SK-N-SH (cell line): ENCODE measurements around the gene RRP1B. TPM values are rescaled to one million over a fixed set of nuclear protein-coding genes. Genes with fewer than 3 reads are reported as not detected.

Experiments
- CTCF ChIA-PET: fragments of 300-600, 350-600 bp; formaldehyde crosslinking; extraction: SDS; loops from one replicate; lab custom pipeline; 2021; lab: Yijun Ruan, JAX
- POLR2A ChIA-PET: fragments of 350-600 bp; sonication (Branson Sonifier 250); formaldehyde crosslinking; extraction: SDS; loops from one replicate; lab custom pipeline; 2020; ENCODE audit warnings: antibody characterized with exemption, inconsistent platforms; lab: Yijun Ruan, JAX
- DNase-seq: peaks from one replicate; pipeline ENCODE4 v3.0.0; 2012
- H2AFZ ChIP-seq: fragments of 200-600 bp; sonication (generic); 2 replicates; pipeline ENCODE4 v1.8.1; 2016; ENCODE audit warnings: antibody characterized with exemption, mild to moderate bottlenecking, low read depth
- H3F3A ChIP-seq: fragments of 200-600 bp; sonication (generic); replicated peaks from 2 replicates; pipeline ENCODE3; 2016; ENCODE audit warnings: antibody characterized with exemption, mild to moderate bottlenecking; ENCODE audit not compliant: insufficient read depth
- H3K27ac ChIP-seq, 2 experiments: fragments of 200-500 bp in 1 of 2; fragments of 200-600 bp in 1 of 2; sonication (Bioruptor generic) in 1 of 2; sonication (generic), shearing (Covaris generic) in 1 of 2; 2 replicates each; pipeline versions ENCODE4 v1.5.1 to v1.6.1; 2014 to 2016; ENCODE audit warnings: low read depth in 2 of 2, inconsistent platforms in 1 of 2, low read length in 1 of 2, mild to moderate bottlenecking in 1 of 2, mixed read lengths in 1 of 2
- H3K27me3 ChIP-seq: fragments of 200-600 bp; sonication (generic), shearing (Covaris generic); 2 replicates; pipeline ENCODE4 v1.6.1; 2016; ENCODE audit warnings: mixed run types; ENCODE audit not compliant: insufficient read depth
- H3K36me3 ChIP-seq, 2 experiments: fragments of 200-500 bp in 1 of 2; fragments of 200-600 bp in 1 of 2; sonication (Bioruptor generic) in 1 of 2; sonication (generic) in 1 of 2; replicated peaks in 1 of 2; 2 replicates each; pipeline versions ENCODE3 to v1.5.1; 2014 to 2016; ENCODE audit warnings: low read length in 1 of 2, mild to moderate bottlenecking in 1 of 2; ENCODE audit not compliant: insufficient read depth in 2 of 2, control insufficient read depth in 1 of 2
- H3K4me1 ChIP-seq, 2 experiments: fragments of 200-500 bp in 1 of 2; fragments of 200-600 bp in 1 of 2; sonication (Bioruptor generic) in 1 of 2; sonication (generic), shearing (Covaris generic) in 1 of 2; 2 replicates each; pipeline versions ENCODE4 v1.5.1 to v1.6.1; 2014 to 2016; ENCODE audit warnings: low read depth in 1 of 2, low read length in 1 of 2, mixed run types in 1 of 2; ENCODE audit not compliant: insufficient read depth in 2 of 2, control insufficient read depth in 1 of 2
- H3K4me2 ChIP-seq: fragments of 200-600 bp; sonication (generic), shearing (Covaris generic); 2 replicates; pipeline ENCODE4 v1.6.1; 2017; ENCODE audit warnings: mixed run types
- H3K4me3 ChIP-seq, 2 experiments: fragments of 200-500 bp in 1 of 2; fragments of 200-600 bp in 1 of 2; sonication (Bioruptor generic) in 1 of 2; sonication (generic), shearing (Covaris generic) in 1 of 2; 2 replicates each; pipeline versions ENCODE4 v1.5.1 to v1.8.1; 2014 to 2016; ENCODE audit warnings: low read depth in 2 of 2, inconsistent platforms in 1 of 2, low read length in 1 of 2, mild to moderate bottlenecking in 1 of 2, mixed read lengths in 1 of 2, moderate library complexity in 1 of 2
- H3K79me2 ChIP-seq: fragments of 200-600 bp; sonication (generic); 2 replicates; pipeline ENCODE4 v1.8.1; 2017; ENCODE audit warnings: mild to moderate bottlenecking; ENCODE audit not compliant: insufficient read depth
- H3K9ac ChIP-seq: fragments of 200-600 bp; sonication (generic); 2 replicates; pipeline ENCODE4 v1.6.1; 2017; ENCODE audit warnings: mixed run types
- H3K9me2 ChIP-seq: fragments of 200-600 bp; sonication (generic); 2 replicates; pipeline ENCODE4 v1.6.1; 2017; ENCODE audit warnings: mixed run types
- H3K9me3 ChIP-seq: fragments of 200-600 bp; sonication (generic); 2 replicates; pipeline ENCODE4 v1.6.1; 2017; ENCODE audit warnings: mixed run types, mild to moderate bottlenecking, moderate library complexity
- H4K20me1 ChIP-seq: fragments of 200-600 bp; sonication (generic); 2 replicates; pipeline ENCODE4 v1.6.1; 2017; ENCODE audit warnings: mild to moderate bottlenecking, mixed run types; ENCODE audit not compliant: insufficient read depth
- CTCF ChIP-seq: fragments of 200-600 bp; sonication (generic); IDR thresholded peaks from 2 replicates; pipeline ENCODE4 v1.6.1; 2017; ENCODE audit warnings: antibody characterized with exemption, mild to moderate bottlenecking, moderate library complexity
- FOSL2 ChIP-seq: IDR thresholded peaks from 2 replicates; pipeline ENCODE4 v1.4.0; 2012; ENCODE audit warnings: low read depth, mild to moderate bottlenecking, moderate library complexity, borderline replicate concordance
- PBX3 ChIP-seq: IDR thresholded peaks from 2 replicates; pipeline ENCODE4; 2012
- REST ChIP-seq: IDR thresholded peaks from 2 replicates; pipeline ENCODE4 v1.6.1; 2012; ENCODE audit warnings: mild to moderate bottlenecking, low read depth, low read length, moderate library complexity
- RXRA ChIP-seq: IDR thresholded peaks from 2 replicates; pipeline ENCODE4 v1.4.0; 2012; ENCODE audit warnings: low read depth, mild to moderate bottlenecking, borderline replicate concordance
- SIN3A ChIP-seq: IDR thresholded peaks from 2 replicates; pipeline ENCODE4 v1.6.1; 2012; ENCODE audit warnings: low read depth, mild to moderate bottlenecking, low read length, moderate library complexity, borderline replicate concordance
- SMC3 ChIP-seq: IDR thresholded peaks from 2 replicates; pipeline ENCODE4 v1.6.1; 2012; ENCODE audit warnings: low read depth, low read length, improper control_type of control experiment
- TAF1 ChIP-seq: IDR thresholded peaks from 2 replicates; pipeline ENCODE4 v1.6.1; 2012; ENCODE audit warnings: low read depth, mild to moderate bottlenecking, low read length, moderate library complexity, borderline replicate concordance
- USF1 ChIP-seq: IDR thresholded peaks from 2 replicates; pipeline ENCODE4 v1.4.0; 2012; ENCODE audit warnings: low read depth, borderline replicate concordance
- whole genome bisulfite sequencing: methylation state at CpG from one replicate; pipeline ENCODE4 v1.1.6; 2017; ENCODE audit warnings: low lambda C conversion rate; 5-methylcytosine and 5-hydroxymethylcytosine counted together
- polyA plus RNA-seq, 3 experiments: library from polyadenylated mRNA; depleted of rRNA; stranded (reverse); fragments of >200 nt; gene quantifications; 2 replicates each; pipeline ENCODE4 v1.2.3, GENCODE V29; 2012

Gene RRP1B
- polyA plus RNA-seq, 1 of the 3 experiments (the other 2 are of a cell fraction), result 10.4 TPM

- Histone ChIP-seq H3K27me3 (no peaks in the 10 kb centered on the region), H3K9me3 (no peaks in the 10 kb centered on the region), H3F3A (no peaks in the 10 kb centered on the region), H2AFZ (no peak overlapping the region), H3K4me2 (no peak overlapping the region), H3K36me3 (no peaks in the 10 kb centered on the region), H4K20me1 (no peaks in the 10 kb centered on the region), H3K9ac (no peak overlapping the region), H3K4me1 (no peaks in the 10 kb centered on the region), H3K27ac (no peak overlapping the region), H3K79me2 (no peaks in the 10 kb centered on the region), H3K4me3 (no peak overlapping the region), H3K9me2 (no peaks in the 10 kb centered on the region)
- ChIA-PET CTCF (no interaction called here), POLR2A (no interaction called here)
- 68% methylated on average over 5 of the region's 5 CpGs for WGBS
- TF ChIP-seq SIN3A (no peak), RXRA (no peak), TAF1 (no peak), REST (no peak), PBX3 (no peak)
- DNase-seq, result no peak
Observed at GRCh38 chr21:43632373-43632905, 26.9 kb upstream of the RRP1B start.

GRCh38 chr21:43634618-43635017, 24.7 kb upstream of the RRP1B start:
- Histone ChIP-seq H3K9ac (no peak overlapping the region), H3K79me2 (no peaks in the 10 kb centered on the region), H3K4me2 (no peak overlapping the region), H3K36me3 (no peaks in the 10 kb centered on the region), H3K4me1 (no peaks in the 10 kb centered on the region), H3K9me2 (no peaks in the 10 kb centered on the region), H2AFZ (no peak overlapping the region), H3K27ac (no peak overlapping the region), H4K20me1 (no peaks in the 10 kb centered on the region), H3K4me3 (no peak overlapping the region)
- POLR2A ChIA-PET, result no interaction called here
- DNase-seq, result no peak
- WGBS, result 87% methylated on average over 5 of the region's 5 CpGs
- TF ChIP-seq USF1 (no peak), SMC3 (no peak), FOSL2 (no peak), SIN3A (no peak), CTCF (no peak)
- TF ChIP-seq, all 33 proteins: peak for 0
- Histone ChIP-seq H3K9me3 (no peaks in the 10 kb centered on the region), H3F3A (peaks cover 3% of the 10 kb centered on the region), H3K27me3 (no peaks in the 10 kb centered on the region)
- CTCF ChIA-PET, result interaction anchor here (2.1 kb wide), 1 partner anchor 11 kb away, joined by 11 read pairs; no protein-coding TSS in a partner anchor
